IMR-90 (cell line): ENCODE measurements around the gene PEX7.

ENCODE experiments used
- BHLHE40 ChIP-seq: fragments of 150-350 bp; IDR thresholded peaks from 2 replicates; pipeline ENCODE4 v1.6.1; 2016; ENCODE audit warnings: mild to moderate bottlenecking, low read depth, low read length
- CEBPB ChIP-seq: IDR thresholded peaks from 2 replicates; pipeline ENCODE4 v1.6.1; 2012; ENCODE audit warnings: low read depth, low read length, improper control_type of control experiment
- FOS ChIP-seq: fragments of 150-350 bp; IDR thresholded peaks from 2 replicates; pipeline ENCODE4 v1.6.1; 2016; ENCODE audit warnings: low read depth, low read length
- MAFK ChIP-seq: IDR thresholded peaks from 2 replicates; pipeline ENCODE4 v1.6.1; 2012; ENCODE audit warnings: low read depth, low read length, improper control_type of control experiment
- MXI1 ChIP-seq: IDR thresholded peaks from 2 replicates; pipeline ENCODE4 v1.6.1; 2012; ENCODE audit warnings: low read depth, mild to moderate bottlenecking, low read length, moderate library complexity, borderline replicate concordance
- NFE2L2 ChIP-seq: fragments of 150-350 bp; IDR thresholded peaks from 2 replicates; pipeline ENCODE4 v1.6.1; 2016; ENCODE audit warnings: low read depth, mild to moderate bottlenecking, low read length
- POLR2A ChIP-seq: IDR thresholded peaks from 2 replicates; pipeline ENCODE4 v1.6.1; 2012; ENCODE audit warnings: mild to moderate bottlenecking, low read depth, low read length
- RAD21 ChIP-seq: IDR thresholded peaks from 2 replicates; pipeline ENCODE4 v1.6.1; 2012; ENCODE audit warnings: low read length, improper control_type of control experiment
- RCOR1 ChIP-seq: IDR thresholded peaks from 2 replicates; pipeline ENCODE4 v1.6.1; 2012; ENCODE audit warnings: mild to moderate bottlenecking, low read length, improper control_type of control experiment; ENCODE audit not compliant: insufficient replicate concordance
- RFX5 ChIP-seq: IDR thresholded peaks from 2 replicates; pipeline ENCODE4 v1.8.0; 2012; ENCODE audit warnings: low read depth, mild to moderate bottlenecking, low read length, moderate library complexity
- SMC3 ChIP-seq: fragments of 150-350 bp; IDR thresholded peaks from 2 replicates; pipeline ENCODE4 v1.6.1; 2016; ENCODE audit warnings: low read depth, mild to moderate bottlenecking, antibody characterized with exemption, low read length, moderate library complexity
- TF ChIP-seq, protein P1 (sequence below): conservative IDR thresholded peaks from 2 replicates; pipeline ENCODE4 v1.5.1; 2012; ENCODE audit warnings: mild to moderate bottlenecking, low read depth, low read length, improper control_type of control experiment
- TF ChIP-seq, protein P2 (sequence below): fragments of 150-350 bp; IDR thresholded peaks from 2 replicates; pipeline ENCODE4 v1.6.1; 2016; ENCODE audit warnings: low read depth, mild to moderate bottlenecking, low read length, moderate library complexity, borderline replicate concordance
- TF ChIP-seq, protein P3 (sequence below): fragments of 150-350 bp; IDR thresholded peaks from 2 replicates; pipeline ENCODE4 v1.6.1; 2017; ENCODE audit warnings: mild to moderate bottlenecking, antibody characterized with exemption, low read length, low read depth

DNA sequence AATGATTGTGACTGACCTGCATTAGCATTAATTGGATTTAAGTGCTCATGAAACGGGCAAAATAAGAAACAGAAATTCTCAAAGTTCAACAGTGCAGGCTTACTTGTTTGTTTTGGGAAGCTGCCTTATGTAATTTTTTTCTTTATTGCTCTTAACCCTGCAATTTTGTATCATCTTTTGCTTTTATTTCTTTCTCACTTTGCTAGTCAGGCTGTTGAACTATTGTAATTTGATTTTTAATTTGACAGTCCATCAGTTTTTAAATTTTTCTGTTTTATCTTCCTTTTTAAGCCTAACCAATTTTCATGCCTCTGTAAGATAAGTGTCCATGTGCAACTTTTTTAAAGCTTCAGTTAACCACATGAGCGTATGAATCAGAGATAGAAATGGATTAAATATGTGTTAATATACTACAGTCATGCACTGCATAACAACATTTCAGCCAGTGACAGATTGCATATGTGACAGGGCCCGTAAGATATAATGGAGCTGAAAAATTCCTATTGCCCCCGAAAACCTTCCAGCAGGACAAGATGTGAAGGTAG lies 44.6 kb downstream of the PEX7 start:
- TF ChIP-seq SMC3 (no peak), RAD21 (no peak), RFX5 (no peak), FOS (no peak), POLR2A (no peak), NFE2L2 (no peak), CEBPB (no peak), MXI1 (no peak), BHLHE40 (no peak), RCOR1 (no peak), MAFK (no peak)
- TF ChIP-seq, protein P1, sequence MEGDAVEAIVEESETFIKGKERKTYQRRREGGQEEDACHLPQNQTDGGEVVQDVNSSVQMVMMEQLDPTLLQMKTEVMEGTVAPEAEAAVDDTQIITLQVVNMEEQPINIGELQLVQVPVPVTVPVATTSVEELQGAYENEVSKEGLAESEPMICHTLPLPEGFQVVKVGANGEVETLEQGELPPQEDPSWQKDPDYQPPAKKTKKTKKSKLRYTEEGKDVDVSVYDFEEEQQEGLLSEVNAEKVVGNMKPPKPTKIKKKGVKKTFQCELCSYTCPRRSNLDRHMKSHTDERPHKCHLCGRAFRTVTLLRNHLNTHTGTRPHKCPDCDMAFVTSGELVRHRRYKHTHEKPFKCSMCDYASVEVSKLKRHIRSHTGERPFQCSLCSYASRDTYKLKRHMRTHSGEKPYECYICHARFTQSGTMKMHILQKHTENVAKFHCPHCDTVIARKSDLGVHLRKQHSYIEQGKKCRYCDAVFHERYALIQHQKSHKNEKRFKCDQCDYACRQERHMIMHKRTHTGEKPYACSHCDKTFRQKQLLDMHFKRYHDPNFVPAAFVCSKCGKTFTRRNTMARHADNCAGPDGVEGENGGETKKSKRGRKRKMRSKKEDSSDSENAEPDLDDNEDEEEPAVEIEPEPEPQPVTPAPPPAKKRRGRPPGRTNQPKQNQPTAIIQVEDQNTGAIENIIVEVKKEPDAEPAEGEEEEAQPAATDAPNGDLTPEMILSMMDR: no peak
- TF ChIP-seq, protein P2, sequence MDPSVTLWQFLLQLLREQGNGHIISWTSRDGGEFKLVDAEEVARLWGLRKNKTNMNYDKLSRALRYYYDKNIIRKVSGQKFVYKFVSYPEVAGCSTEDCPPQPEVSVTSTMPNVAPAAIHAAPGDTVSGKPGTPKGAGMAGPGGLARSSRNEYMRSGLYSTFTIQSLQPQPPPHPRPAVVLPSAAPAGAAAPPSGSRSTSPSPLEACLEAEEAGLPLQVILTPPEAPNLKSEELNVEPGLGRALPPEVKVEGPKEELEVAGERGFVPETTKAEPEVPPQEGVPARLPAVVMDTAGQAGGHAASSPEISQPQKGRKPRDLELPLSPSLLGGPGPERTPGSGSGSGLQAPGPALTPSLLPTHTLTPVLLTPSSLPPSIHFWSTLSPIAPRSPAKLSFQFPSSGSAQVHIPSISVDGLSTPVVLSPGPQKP: no peak
- TF ChIP-seq, protein P3, sequence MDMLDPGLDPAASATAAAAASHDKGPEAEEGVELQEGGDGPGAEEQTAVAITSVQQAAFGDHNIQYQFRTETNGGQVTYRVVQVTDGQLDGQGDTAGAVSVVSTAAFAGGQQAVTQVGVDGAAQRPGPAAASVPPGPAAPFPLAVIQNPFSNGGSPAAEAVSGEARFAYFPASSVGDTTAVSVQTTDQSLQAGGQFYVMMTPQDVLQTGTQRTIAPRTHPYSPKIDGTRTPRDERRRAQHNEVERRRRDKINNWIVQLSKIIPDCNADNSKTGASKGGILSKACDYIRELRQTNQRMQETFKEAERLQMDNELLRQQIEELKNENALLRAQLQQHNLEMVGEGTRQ: no peak
